Measurements from ENCODE around the gene SYT2.

DNA sequence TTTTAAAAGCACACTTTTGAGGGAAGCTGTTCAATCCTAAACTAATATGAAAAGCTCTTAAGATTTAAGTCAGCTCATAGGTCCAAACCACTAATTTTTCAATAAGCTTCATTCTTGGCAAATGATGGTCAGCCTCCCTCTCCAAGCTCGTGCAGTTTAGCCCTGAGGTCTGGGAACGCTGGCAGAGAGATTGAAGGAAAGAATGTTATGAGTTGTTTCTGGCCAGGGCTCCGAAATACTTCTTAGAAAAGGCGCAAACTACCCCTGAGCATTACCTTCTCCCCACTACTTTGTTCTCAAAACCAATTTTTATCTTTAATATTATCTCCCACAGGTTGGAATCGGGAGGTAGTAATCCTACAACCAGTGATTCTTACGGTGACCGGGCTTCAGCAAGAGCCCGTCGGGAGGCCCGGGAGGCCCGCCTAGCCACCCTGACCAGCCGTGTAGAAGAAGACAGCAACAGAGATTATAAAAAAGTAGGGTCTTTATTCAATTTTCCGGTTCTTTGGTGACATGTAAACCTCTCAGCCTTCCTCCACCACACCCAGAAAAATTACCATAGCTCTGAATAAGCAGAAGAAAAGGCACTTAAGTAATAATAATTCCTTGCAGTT is 147.7 kb downstream of the SYT2 start:
- TF ChIP-seq SREBF1 (IDR thresholded peaks at IDR 0.05; ENCODE audit: low read length) (no peak), EZH2 (IDR thresholded peaks at IDR 0.05; ENCODE audit: borderline replicate concordance, control insufficient read depth, low read depth, low read length) (no peak), ATF7 (IDR thresholded peaks at IDR 0.05; ENCODE audit: low read depth) (no peak)
